ENCODE measurements around the gene HIF3A. TPM values are rescaled to one million over a fixed set of nuclear protein-coding genes. Genes with fewer than 3 reads are reported as not detected.
A peak's percentile ranks its signal among the peaks of the same experiment; 100 is the strongest.

Gene HIF3A
- total RNA-seq, 1 donor from 2014 or later, result 12.6 TPM

DNA sequence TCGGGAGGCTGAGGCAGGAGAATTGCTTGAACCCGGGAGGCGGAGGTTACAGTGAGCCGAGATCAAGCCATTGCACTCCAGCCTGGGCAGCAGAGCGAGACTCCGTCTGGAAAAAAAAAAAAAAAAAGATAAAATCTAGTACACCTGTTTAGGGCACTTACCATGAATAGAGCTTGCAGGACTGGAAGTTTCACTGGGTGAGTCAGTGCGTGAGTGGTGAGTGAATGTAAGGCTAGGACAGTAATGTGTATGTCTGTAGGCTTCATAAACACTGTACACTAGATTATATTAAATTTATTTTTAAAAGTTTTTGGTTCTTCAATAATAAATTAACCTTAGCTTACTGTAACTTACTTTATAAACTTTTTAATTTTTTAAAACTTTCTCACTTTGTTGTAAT, 73.0 kb downstream of the HIF3A start:
- Mint-ChIP-seq H3K27ac (ENCODE audit: unreplicated experiment) (no peak overlapping the region), H3K9me3 (ENCODE audit: unreplicated experiment) (no peaks in the 10 kb centered on the region), H3K27me3 (ENCODE audit: low read depth, unreplicated experiment) (no peaks in the 10 kb centered on the region), H3K36me3 (ENCODE audit: low read depth, unreplicated experiment) (peaks cover 14% of the 10 kb centered on the region), H3K4me1 (ENCODE audit: low read depth, unreplicated experiment) (peaks cover 40% of the 10 kb centered on the region), H3K4me3 (ENCODE audit: unreplicated experiment) (no peak overlapping the region)
- H3K79me2 ChIP-seq (ENCODE audit: insufficient read depth, low read length), result peaks cover 73% of the 10 kb centered on the region
- no peaks in the 10 kb centered on the region for H3K9me3 ChIP-seq (ENCODE audit: insufficient read depth, low read depth, low read length)
- peaks cover 41% of the 10 kb centered on the region for H3K4me1 ChIP-seq (ENCODE audit: insufficient read depth, low read length)
- no peak for DNase-seq (ENCODE audit: low read depth)
- no peak for FAIRE-seq
- no peak overlapping the region for H2AFZ ChIP-seq (ENCODE audit: low read depth, low read length)
- H3K9ac ChIP-seq (ENCODE audit: low read length), result no peak overlapping the region
- TF ChIP-seq, protein P1, sequence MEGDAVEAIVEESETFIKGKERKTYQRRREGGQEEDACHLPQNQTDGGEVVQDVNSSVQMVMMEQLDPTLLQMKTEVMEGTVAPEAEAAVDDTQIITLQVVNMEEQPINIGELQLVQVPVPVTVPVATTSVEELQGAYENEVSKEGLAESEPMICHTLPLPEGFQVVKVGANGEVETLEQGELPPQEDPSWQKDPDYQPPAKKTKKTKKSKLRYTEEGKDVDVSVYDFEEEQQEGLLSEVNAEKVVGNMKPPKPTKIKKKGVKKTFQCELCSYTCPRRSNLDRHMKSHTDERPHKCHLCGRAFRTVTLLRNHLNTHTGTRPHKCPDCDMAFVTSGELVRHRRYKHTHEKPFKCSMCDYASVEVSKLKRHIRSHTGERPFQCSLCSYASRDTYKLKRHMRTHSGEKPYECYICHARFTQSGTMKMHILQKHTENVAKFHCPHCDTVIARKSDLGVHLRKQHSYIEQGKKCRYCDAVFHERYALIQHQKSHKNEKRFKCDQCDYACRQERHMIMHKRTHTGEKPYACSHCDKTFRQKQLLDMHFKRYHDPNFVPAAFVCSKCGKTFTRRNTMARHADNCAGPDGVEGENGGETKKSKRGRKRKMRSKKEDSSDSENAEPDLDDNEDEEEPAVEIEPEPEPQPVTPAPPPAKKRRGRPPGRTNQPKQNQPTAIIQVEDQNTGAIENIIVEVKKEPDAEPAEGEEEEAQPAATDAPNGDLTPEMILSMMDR (IDR thresholded peaks at IDR 0.05; ENCODE audit: insufficient read depth, low read depth, low read length), result no peak
- TF ChIP-seq EZH2 (IDR thresholded peaks at IDR 0.05; ENCODE audit: insufficient read depth, low read length), result no peak
- no peak overlapping the region for H3K4me2 ChIP-seq (ENCODE audit: low read length)
- H3K27ac ChIP-seq (ENCODE audit: low read depth, low read length), result no peak overlapping the region
- H3K36me3 ChIP-seq (ENCODE audit: insufficient read depth, low read length), result peaks cover 5% of the 10 kb centered on the region
- H3K4me3 ChIP-seq (ENCODE audit: insufficient read depth, low read depth, low read length), result no peak overlapping the region
- H4K20me1 ChIP-seq (ENCODE audit: insufficient read depth, low read length), result peaks cover 48% of the 10 kb centered on the region
- no peaks in the 10 kb centered on the region for H3K27me3 ChIP-seq (ENCODE audit: insufficient read depth, low read length)

DNA sequence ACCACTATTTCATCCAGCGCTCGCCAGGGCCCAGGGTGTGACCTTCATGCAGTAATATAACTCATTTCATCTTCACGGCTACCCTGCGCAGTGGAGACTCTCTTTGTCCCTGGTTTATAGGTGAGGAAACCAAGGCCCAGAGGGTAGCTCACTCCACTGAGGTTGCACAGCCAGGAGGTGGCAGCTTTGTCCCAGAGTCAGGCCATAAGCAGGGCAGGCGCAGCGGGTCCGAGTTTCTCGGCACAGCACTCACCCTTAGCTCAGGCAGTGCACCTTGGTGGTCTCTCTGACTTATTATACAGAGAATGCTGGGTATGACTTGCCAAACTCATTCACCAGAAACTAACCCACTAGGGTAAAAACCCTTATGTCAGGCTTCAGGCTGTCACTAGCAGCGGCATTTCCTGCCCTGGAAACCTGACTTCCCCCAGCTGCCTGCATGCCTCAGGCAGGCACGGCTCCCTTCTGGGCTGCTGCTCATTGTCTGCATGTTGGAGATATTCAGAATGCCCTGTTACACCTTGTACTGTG, 74.6 kb downstream of the HIF3A start:
- no peak overlapping the region for H3K4me3 Mint-ChIP-seq (ENCODE audit: unreplicated experiment)
- no peak for TF ChIP-seq EZH2 (IDR thresholded peaks at IDR 0.05; ENCODE audit: insufficient read depth, low read length)
- TF ChIP-seq, protein P1 (IDR thresholded peaks at IDR 0.05; ENCODE audit: insufficient read depth, low read depth, low read length), result no peak
- H2AFZ ChIP-seq (ENCODE audit: low read depth, low read length), result no peak overlapping the region
- peak overlapping the region; percentile 41 for H3K9ac ChIP-seq (ENCODE audit: low read length)
- peaks cover 12% of the 10 kb centered on the region for H3K36me3 Mint-ChIP-seq (ENCODE audit: low read depth, unreplicated experiment)
- H3K4me3 ChIP-seq (ENCODE audit: insufficient read depth, low read depth, low read length), result no peak overlapping the region
- H3K27me3 ChIP-seq (ENCODE audit: insufficient read depth, low read length), result no peaks in the 10 kb centered on the region
- H3K4me1 Mint-ChIP-seq (ENCODE audit: low read depth, unreplicated experiment), result peaks cover 31% of the 10 kb centered on the region
- peaks cover 32% of the 10 kb centered on the region for H4K20me1 ChIP-seq (ENCODE audit: insufficient read depth, low read length)
- H3K79me2 ChIP-seq (ENCODE audit: insufficient read depth, low read length), result peaks cover 71% of the 10 kb centered on the region
- no peak for DNase-seq (ENCODE audit: low read depth)
- H3K4me1 ChIP-seq (ENCODE audit: insufficient read depth, low read length), result peaks cover 34% of the 10 kb centered on the region
- peak overlapping the region; percentile 12 for H3K4me2 ChIP-seq (ENCODE audit: low read length)
- H3K9me3 Mint-ChIP-seq (ENCODE audit: unreplicated experiment), result no peaks in the 10 kb centered on the region
- no peaks in the 10 kb centered on the region for H3K9me3 ChIP-seq (ENCODE audit: insufficient read depth, low read depth, low read length)
- H3K27ac ChIP-seq (ENCODE audit: low read depth, low read length), result peak overlapping the region; percentile 20
- FAIRE-seq, result no peak
- peak overlapping the region; percentile 84 for H3K27ac Mint-ChIP-seq (ENCODE audit: unreplicated experiment)
- peaks cover 7% of the 10 kb centered on the region for H3K36me3 ChIP-seq (ENCODE audit: insufficient read depth, low read length)
- no peaks in the 10 kb centered on the region for H3K27me3 Mint-ChIP-seq (ENCODE audit: low read depth, unreplicated experiment)

DNA sequence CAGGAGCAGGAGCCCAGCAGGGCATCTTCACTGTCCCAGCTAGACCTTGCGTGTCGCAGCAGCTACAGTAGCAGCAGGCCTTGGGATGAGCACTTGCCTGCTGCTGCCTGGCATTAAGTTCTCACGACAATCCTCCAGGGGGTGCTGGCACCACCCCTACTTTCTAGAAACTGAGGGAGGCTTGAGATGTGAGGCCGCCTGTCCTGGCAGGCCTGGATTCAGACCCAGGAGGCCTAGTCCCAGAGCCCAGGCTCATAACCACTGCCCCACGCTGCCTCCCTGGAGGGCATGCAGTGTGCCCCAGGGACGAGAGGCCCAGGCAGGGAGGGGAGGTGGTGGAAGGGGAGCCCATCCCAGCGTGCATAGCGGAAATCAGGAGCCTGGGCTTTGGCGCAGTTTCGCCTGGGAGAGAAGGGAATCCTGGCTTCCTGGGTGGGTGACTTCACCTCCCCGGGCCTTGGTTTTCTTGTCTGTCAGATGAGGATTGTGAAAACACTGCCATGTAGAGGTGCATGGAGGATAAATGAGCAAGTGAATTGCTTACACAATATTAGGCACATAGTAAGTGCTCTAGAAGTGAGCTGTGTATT, 76.2 kb downstream of the HIF3A start:
- H3K9me3 Mint-ChIP-seq (ENCODE audit: unreplicated experiment), result no peaks in the 10 kb centered on the region
- Histone ChIP-seq H3K4me3 (ENCODE audit: insufficient read depth, low read depth, low read length) (peak overlapping the region; percentile 29), H4K20me1 (ENCODE audit: insufficient read depth, low read length) (peaks cover 27% of the 10 kb centered on the region), H2AFZ (ENCODE audit: low read depth, low read length) (peak overlapping the region; percentile 38), H3K27me3 (ENCODE audit: insufficient read depth, low read length) (no peaks in the 10 kb centered on the region), H3K9me3 (ENCODE audit: insufficient read depth, low read depth, low read length) (no peaks in the 10 kb centered on the region), H3K4me2 (ENCODE audit: low read length) (peak overlapping the region; percentile 84), H3K79me2 (ENCODE audit: insufficient read depth, low read length) (peaks cover 55% of the 10 kb centered on the region), H3K9ac (ENCODE audit: low read length) (peak overlapping the region; percentile 78), H3K27ac (ENCODE audit: low read depth, low read length) (peak overlapping the region; percentile 92), H3K4me1 (ENCODE audit: insufficient read depth, low read length) (peaks cover 37% of the 10 kb centered on the region), H3K36me3 (ENCODE audit: insufficient read depth, low read length) (peaks cover 15% of the 10 kb centered on the region)
- H3K4me1 Mint-ChIP-seq (ENCODE audit: low read depth, unreplicated experiment), result peaks cover 34% of the 10 kb centered on the region
- no peak overlapping the region for H3K4me3 Mint-ChIP-seq (ENCODE audit: unreplicated experiment)
- FAIRE-seq (no peak), DNase-seq (ENCODE audit: low read depth) (peak; percentile 47)
- H3K27me3 Mint-ChIP-seq (ENCODE audit: low read depth, unreplicated experiment), result no peaks in the 10 kb centered on the region
- H3K27ac Mint-ChIP-seq (ENCODE audit: unreplicated experiment), result peak overlapping the region; percentile 80
- TF ChIP-seq EZH2 (IDR thresholded peaks at IDR 0.05; ENCODE audit: insufficient read depth, low read length), result no peak
- TF ChIP-seq, protein P1 (IDR thresholded peaks at IDR 0.05; ENCODE audit: insufficient read depth, low read depth, low read length), result peak; percentile 18
- H3K36me3 Mint-ChIP-seq (ENCODE audit: low read depth, unreplicated experiment), result peaks cover 23% of the 10 kb centered on the region

Measured in astrocyte (in vitro differentiated cells and primary cell).